ENCODE measurements around the gene SMIM21.

DNA sequence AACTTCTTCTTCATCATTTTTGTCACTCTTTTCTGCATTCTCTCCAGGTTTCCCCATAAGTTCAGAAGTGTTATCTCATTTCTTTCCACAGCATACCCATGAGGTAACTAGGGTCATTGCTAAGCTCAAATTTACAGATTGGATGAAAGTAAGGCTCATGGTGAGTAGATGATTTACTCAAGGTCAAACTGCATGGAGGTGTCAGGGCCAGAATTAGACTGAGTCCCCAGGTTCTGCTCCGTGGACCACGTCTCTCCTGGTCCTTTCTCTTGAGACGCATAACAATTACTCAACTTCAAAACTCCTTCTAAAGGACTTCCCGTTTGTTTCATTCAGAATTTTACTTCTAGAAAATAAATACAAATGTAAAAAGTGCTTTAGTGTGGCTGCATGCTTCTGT lies 43.4 kb downstream of the SMIM21 start:
- no peak for TF ChIP-seq POLR2A (IDR thresholded peaks at IDR 0.05)
- TF ChIP-seq, protein P1, sequence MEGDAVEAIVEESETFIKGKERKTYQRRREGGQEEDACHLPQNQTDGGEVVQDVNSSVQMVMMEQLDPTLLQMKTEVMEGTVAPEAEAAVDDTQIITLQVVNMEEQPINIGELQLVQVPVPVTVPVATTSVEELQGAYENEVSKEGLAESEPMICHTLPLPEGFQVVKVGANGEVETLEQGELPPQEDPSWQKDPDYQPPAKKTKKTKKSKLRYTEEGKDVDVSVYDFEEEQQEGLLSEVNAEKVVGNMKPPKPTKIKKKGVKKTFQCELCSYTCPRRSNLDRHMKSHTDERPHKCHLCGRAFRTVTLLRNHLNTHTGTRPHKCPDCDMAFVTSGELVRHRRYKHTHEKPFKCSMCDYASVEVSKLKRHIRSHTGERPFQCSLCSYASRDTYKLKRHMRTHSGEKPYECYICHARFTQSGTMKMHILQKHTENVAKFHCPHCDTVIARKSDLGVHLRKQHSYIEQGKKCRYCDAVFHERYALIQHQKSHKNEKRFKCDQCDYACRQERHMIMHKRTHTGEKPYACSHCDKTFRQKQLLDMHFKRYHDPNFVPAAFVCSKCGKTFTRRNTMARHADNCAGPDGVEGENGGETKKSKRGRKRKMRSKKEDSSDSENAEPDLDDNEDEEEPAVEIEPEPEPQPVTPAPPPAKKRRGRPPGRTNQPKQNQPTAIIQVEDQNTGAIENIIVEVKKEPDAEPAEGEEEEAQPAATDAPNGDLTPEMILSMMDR (IDR thresholded peaks at IDR 0.05): no peak
